ENCODE results near the gene RNASEH1.

DNA sequence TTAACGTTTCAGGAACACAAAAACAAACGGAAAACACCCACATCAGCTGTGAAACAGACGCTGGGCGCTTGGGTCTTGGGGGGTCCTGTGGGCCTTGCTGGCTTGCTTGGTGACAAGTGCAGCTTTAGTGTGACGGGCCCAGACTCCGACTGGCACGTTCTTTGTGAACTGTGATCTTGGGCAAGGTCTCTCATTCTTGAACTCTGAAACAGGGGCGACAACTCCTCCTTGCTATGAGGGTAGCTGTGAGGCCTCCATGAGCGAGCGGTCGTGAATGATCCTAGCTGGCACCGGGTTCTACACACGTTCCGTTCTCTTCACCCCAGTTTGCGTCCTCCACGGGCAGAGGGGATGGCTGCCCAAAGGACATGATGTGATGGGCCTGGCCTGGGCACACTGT is 28.1 kb upstream of the RNASEH1 start:
- TF ChIP-seq, protein P1, sequence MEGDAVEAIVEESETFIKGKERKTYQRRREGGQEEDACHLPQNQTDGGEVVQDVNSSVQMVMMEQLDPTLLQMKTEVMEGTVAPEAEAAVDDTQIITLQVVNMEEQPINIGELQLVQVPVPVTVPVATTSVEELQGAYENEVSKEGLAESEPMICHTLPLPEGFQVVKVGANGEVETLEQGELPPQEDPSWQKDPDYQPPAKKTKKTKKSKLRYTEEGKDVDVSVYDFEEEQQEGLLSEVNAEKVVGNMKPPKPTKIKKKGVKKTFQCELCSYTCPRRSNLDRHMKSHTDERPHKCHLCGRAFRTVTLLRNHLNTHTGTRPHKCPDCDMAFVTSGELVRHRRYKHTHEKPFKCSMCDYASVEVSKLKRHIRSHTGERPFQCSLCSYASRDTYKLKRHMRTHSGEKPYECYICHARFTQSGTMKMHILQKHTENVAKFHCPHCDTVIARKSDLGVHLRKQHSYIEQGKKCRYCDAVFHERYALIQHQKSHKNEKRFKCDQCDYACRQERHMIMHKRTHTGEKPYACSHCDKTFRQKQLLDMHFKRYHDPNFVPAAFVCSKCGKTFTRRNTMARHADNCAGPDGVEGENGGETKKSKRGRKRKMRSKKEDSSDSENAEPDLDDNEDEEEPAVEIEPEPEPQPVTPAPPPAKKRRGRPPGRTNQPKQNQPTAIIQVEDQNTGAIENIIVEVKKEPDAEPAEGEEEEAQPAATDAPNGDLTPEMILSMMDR (conservative IDR thresholded peaks at IDR 0.05; ENCODE audit: low read depth in 2 of 2), result no peak
- TF ChIP-seq EZH2 (IDR thresholded peaks at IDR 0.05; ENCODE audit: low read depth, unreplicated experiment), result no peak
- no peak for TF ChIP-seq JUNB (IDR thresholded peaks at IDR 0.05; ENCODE audit: unreplicated experiment)

Data from GM23338 (cell line).